Stimulated activated CD4-positive, alpha-beta T cell treated with anti-CD3 and anti-CD28 coated beads, Interleukin-1b, Interleukin-23, amount 100 ng/mL, for 1 hour (primary cell): ENCODE measurements around the gene SMPD3.

Experiments
- DNase-seq, 2 donors: peaks; one replicate each; pipeline ENCODE4 v3.0.0-alpha.2; 2020; ENCODE audit warnings: low read depth in 2 of 2

Gene SMPD3

GRCh38 chr16:68472581-68472980 lies 24.3 kb upstream of the SMPD3 start:
- no peak for DNase-seq

GRCh38 chr16:68470461-68471150 lies 22.3 kb upstream of the SMPD3 start:
- no peak for DNase-seq

GRCh38 chr16:68469796-68470460 lies 21.6 kb upstream of the SMPD3 start:
- no peak for DNase-seq

DNA sequence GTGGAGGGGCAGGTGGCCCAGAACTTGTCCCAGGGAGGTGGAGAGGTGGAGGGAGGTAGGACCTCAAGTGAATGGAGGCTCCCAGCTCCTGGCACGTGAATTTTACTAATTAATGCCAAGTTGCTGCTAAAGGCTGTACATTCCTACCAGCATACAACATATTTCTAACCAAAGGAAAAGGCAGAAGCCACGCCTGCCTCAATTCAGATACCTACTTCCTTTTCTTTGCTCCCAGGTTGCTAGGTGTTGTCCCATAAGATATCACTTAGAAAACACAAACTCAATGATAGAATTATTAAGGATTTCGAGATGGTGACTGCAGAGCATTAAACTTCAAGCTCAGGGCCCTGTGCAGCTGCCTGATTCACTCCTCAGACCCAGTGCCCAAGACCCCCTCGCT lies 20.5 kb upstream of the SMPD3 start:
- DNase-seq, result no peak

GRCh38 chr16:68466174-68466573 lies 17.9 kb upstream of the SMPD3 start:
- no peak for DNase-seq

- DNase-seq, result no peak
These were observed 15.6 kb upstream of the SMPD3 start for GRCh38 chr16:68463904-68464303.

- DNase-seq, result no peak
These were observed 11.8 kb upstream of the SMPD3 start for GRCh38 chr16:68460067-68460466.

DNA sequence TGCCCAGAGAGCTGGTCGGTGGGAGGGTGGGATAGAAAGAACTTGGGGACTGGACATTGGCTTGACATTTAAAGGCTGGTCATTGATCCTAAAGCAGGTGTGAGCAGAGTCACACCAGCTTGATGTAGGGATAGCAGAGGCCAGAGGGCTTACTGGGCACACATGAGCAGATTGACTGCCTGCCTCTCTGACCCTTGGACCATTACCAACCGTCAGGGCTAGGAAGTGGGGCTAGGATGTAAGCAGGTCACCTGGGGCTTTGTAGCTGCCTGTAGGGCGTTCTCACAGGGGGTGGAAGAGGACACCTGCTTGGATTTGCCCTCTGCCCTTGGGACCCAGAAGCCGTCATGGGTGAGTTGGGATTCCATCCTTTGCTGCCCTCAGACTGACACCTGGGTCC lies 11.1 kb upstream of the SMPD3 start:
- DNase-seq, result no peak

DNA sequence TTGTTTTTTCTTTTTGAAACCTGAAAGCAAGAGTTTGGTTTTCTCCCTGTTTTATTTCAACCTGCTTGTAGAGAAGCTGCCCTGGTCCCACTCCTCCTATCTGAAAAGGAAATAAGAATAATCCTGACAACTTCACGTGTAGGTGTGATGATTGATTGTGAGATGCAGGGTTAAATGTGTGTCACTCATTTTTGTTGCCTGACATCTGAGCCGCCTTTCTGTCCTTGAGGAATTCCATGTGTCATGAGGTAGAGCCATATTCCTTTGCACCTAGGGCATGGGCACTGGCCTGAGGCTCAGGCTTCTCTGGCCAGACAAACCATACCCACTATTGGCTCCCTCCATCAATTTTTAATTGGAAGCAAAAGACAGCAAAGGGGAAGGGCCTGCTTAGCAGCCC lies 10.2 kb upstream of the SMPD3 start:
- DNase-seq, result no peak

DNA sequence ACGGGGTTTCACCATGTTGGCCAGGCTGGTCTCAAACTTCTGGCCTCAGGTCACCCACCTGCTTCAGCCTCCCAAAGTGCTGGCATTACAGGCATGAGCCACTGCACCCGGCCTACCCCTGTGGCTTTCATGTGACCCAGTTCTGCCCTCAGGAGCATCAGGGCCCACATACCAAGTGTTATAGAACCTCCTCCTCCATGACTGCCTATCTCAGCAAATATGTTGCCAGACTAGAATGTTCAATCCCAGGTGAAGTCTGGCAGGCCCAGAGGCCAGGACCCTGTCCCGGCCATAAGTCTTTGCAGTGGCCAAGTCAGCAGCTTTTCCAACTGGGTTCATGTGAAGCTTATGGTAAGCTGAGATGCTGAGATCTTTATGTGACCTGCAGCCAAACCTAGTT lies 9.8 kb upstream of the SMPD3 start:
- no peak for DNase-seq

- DNase-seq, result no peak
These were observed 7.3 kb upstream of the SMPD3 start for GRCh38 chr16:68455631-68456030.

DNA sequence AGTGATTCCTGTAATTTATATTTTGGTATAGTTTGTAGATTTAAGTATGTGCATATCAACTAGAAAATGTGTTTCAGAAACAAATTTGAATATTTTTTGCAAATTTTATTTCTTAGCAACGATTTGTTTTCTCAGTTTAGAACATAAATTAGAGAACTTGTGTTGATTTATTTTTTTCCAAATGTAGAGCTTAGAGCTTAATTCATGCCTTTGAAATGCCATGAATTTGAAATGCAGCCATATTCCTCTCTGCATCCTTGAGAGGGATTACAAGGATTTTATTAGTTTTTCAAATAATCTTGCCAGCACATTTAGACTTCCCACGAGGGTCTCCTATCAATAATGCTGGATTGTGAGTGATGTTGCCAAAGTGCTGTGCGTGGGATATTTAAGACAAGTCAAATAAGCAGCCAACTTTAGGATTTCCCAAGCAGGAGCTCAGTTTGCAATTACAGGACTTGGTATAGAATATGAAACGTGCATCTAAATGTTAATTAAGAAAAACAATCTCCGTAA lies 6.7 kb upstream of the SMPD3 start:
- DNase-seq, result no peak

GRCh38 chr16:68453816-68454215 lies 5.5 kb upstream of the SMPD3 start:
- DNase-seq, result no peak

- no peak for DNase-seq
These were observed 3.9 kb upstream of the SMPD3 start for GRCh38 chr16:68452176-68452575.

- DNase-seq, result no peak
These were observed 3.4 kb upstream of the SMPD3 start for GRCh38 chr16:68451676-68452075.

GRCh38 chr16:68450741-68451255 lies 2.5 kb upstream of the SMPD3 start:
- no peak for DNase-seq

DNA sequence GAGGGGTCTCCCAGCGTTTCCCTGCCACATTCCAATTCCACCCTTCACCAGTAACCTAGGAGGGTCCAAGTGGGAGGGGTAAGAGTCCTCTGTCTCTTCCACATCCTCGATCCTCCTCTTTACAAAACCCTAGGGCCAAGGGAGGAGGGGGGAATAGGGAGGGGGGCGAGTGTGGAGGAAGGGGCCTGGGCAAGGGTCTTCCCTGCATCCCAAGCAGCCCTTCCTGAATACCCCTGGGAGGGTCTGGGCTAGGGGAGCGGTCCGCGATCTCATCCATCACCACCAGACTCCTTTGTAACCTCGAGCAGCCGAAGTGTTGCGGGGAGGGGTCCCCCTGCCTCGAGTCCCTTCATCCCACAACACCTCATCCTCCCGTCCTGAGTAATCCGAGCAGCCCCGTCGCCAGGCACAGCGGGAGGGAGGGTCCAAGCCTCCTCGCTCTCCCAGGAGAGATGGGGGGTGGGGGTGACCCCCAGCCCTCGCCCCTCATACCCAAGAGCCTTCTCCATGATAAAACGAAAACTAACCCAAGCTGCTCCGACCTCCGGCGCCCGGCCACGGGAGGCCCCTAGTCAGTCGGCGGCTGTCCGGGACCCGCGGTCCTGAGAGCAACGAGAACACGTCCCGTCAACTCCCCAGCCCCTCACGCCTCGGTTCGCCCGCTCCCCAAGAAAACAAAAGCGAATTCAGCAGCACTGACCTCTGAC lies 502 bp downstream of the SMPD3 start:
- DNase-seq, result no peak

DNA sequence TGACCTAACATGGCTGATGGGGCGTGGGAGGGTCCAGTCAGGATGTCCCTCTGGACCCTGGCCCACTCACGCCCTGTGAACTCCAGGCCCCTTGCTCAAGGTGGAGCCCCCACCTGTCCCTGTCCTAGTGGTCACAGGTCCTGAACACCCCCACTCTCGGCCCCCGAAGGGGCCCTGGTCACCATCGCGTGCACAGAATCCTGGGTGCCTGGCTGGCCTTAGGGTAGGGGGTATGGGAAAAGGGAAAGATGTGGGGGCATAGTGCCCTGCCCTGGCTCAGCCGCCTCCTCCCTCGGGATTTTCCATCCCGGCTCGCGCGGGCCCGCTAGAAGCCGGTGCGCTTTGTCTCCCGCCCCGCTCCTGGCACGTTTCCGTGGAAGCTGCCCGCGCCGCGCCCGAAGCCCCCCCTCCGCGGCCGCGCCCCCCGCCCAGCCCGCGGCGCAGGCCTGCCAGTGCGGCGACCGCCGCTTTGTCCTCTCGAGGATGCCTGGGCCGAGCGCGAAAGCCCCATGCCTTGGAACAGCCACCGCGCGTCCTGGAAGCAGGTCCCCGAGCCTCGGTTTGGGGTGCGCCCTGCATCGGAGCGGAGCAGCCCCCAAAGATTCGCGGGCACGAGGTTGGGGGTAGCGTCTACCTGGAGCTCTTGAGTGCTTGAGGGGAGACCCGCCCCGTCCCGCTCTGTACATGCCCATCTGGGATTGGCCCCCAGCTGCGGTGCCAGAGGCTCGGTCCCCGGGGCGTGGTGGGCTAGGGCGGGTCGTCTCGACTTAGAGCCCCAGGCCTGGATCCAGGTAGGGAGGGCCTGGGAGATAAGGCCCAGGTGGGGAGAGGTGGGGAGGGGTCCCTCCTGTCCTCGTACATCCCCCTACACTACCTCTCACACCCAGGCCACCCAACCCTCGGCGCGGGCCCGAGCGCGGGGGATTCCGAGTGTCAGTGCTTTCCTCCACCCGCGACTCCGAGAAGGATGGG lies 1.3 kb downstream of the SMPD3 start:
- no peak for DNase-seq

- DNase-seq, result no peak
These were observed 2.9 kb downstream of the SMPD3 start for GRCh38 chr16:68445458-68445857.

- no peak for DNase-seq
These were observed 4.2 kb downstream of the SMPD3 start for GRCh38 chr16:68444056-68444657.

DNA sequence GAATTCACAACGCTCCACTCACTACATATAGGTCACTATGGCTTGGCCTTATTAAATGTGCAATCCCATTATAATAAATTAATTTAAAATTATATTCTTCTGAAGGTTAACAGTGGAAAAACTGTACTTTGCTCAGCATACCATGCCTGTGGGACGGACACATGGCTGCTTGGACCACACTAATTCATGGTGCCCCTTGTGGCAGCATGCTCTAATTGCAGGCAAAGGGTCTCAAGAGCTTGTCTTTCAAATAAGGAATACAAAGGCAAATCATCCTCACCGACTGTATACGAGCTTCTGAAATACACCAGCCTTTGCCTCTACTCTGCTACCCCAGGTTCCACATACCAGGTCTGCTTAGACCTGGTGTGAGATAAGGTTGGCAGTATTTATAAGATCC lies 11.7 kb downstream of the SMPD3 start:
- no peak for DNase-seq
